GM18873 (cell line): ENCODE measurements around the gene CPNE8.

ENCODE experiments used
- ATAC-seq: cut with Tn5 transposase; IDR thresholded peaks from one replicate; pipeline ENCODE4 v1.9.1; 2021; ENCODE audit warnings: mild to moderate bottlenecking, moderate library complexity, moderate number of reproducible peaks; ENCODE audit not compliant: unreplicated experiment, low FRiP score

The CPNE8 gene

DNA sequence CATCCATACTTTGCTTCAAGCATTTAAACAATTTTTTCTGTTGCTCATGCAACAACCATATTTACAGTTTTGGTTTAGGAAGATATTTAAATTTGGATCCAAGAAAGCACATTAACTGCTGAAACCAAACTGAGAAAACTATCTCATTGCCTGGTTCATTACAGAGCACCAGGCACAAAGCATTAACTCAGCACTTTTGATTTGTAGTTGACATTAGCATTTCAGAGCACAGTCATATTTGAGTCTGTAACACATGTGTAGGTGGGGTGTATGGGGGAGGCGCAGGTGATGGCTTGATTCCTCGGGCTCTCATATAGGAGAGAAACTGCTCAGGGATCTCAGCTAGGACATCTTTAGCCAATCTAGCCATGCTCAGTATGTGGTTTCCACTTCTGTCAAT lies 251.7 kb downstream of the CPNE8 start:
- no peak for ATAC-seq

- no peak for ATAC-seq
Measured at GRCh38 chr12:38648813-38649212, 256.6 kb downstream of the CPNE8 start.

DNA sequence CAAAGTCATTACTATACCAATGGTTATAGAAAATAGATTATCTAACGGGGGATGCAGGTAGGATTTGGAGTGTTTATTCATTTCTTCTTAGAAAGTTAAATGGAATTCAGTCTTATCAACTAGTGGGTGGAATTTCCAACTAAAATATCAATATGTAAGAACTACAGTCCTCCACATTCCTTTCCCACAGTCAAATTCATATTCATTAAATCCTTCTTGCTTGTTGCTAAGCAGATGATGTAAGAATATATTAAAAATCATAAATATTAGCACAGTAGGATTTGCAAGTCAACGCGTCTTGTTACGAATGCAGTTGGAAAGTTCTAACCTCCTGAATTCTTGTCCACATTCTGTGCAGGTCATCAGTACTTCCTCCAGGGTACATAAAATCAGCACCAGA lies 259.2 kb downstream of the CPNE8 start:
- ATAC-seq: no peak

DNA sequence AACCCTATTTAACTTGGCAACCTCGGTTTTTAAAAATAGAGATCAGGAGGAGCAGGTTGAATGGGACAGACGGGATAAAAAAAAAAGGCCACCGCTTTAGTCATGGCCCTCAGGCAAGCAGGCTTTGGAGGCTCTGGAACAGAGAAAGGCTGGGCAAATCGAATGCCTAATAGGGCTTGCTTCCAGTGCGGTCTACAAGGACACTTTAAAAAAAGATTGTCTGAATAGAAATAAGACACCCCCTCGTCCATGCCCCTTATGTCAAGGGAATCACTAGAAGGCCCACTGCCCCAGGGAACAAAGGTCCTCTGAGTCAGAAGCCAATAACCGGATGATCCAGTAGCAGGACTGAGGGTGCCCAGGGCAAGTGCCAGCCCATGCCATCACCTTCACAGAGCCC lies 265.8 kb downstream of the CPNE8 start:
- no peak for ATAC-seq

GRCh38 chr12:38638401-38638800 lies 267.0 kb downstream of the CPNE8 start:
- ATAC-seq: no peak

DNA sequence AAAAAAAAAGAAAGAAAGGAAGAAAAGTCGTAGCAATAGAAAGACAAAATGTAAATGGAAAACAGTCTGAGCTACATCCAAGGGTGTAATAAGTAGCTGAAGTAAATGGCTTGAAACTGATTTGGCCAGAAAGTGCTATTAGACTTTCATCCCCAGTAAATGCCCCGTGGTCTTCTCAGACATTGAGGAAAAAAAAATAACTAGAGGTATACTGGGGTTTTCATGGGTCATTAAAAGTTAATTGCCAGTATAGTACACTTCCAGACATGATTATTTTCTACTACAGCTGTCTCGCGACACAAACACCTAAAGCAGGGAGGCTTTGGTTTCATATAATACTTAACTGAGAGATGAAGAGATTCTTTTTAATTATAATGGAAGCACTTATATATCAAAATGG lies 271.9 kb downstream of the CPNE8 start:
- no peak for ATAC-seq

- ATAC-seq: no peak
Measured at GRCh38 chr12:38629064-38629463, 276.3 kb downstream of the CPNE8 start.

DNA sequence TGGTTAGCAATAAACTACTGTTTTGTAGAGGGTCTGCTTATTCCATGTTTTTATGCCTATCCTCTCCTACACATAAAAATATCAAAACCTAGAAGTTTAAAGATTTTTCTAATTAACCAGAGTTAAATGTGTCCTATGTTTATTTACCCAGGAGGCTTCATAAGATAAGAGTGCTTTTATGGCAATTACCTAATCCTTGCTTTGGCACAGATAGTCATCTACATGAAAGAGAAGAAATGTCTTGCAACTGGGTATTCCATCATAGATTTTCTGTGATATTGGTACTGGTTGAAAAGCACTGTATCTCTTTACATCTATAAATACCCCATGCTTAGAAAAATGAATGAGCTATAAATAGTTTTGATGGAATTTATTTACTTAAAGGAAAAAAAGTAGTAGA lies 277.1 kb downstream of the CPNE8 start:
- ATAC-seq: no peak

DNA sequence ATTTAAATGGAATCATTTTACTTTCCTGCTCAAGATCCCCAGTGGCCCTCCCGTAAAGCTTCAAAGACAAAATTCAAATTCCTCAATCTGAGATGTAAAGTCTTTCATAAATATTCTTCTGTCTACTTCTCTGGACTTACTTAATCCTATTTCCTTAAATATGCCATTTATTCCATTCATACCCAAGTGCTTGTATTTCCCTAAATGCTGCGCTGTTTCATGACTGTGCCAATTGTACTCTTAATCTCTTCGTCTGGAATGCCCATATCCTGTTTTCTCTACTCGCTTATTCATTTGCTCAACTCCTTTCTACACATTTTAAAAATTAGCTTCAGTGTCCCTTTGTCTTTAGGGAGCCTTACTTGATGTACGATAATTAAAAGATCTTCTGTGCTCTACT lies 280.1 kb downstream of the CPNE8 start:
- no peak for ATAC-seq

DNA sequence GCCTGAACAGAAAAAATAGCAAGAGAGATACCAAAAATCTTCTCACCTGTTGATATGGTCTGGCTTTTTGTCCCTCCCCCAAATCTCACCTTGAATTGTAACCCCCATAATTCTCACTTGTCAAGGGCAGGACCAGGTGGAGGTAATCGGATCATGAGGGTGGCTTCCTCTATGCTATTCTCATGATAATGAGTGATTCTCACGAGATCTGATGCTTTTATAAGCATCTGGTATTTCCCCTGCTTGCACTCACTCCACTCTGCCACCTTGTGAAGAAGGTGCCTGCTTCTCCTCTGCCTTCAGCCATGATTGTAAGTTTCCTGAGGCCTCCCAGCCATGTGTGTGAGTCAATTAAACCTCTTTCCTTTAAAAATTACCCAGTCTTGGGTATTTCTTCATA lies 291.2 kb downstream of the CPNE8 start:
- no peak for ATAC-seq

DNA sequence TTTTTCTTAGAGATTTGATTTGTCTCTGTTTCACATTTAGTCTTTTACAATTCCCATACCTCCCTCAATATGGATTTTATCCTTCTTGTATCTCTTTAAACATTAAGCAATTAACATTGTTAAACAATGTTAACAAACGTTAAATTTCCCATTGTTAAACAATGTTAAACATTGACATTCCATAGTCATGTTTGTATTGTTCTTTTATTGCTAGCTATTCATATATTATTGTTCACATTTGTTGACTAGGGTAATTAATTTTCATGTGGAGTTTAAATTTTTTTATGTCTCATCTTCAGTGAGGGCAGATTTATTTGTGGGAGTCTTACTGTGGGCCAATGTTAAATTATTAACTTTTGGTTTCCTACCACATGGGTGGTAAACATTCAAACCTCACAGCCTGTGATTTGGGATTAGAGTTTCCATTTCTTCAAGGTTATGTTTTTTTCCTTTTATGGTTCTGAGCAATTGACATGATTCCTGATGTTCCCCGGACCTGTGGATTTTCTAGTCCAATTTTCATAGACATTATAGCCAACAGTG lies 294.5 kb downstream of the CPNE8 start:
- ATAC-seq: no peak

DNA sequence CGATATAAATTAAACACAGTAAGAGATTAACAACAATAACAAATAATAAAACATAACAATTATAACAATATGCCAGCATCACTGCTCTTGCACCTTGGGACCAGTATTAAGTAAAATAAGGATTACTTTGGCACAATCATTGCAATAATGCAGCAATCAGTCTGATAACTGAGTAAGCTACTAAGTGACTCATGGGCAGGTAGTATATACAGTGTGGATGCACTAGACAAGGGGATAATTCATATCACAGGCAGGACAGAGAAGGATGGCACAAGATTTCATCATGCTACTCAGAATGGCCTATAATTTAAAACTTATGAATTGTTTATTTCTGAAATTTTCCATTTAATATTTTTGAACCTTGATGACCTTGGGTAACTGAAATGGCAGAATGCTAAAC lies 298.1 kb downstream of the CPNE8 start:
- ATAC-seq: no peak
